ENCODE data around the gene CA5A.

GRCh38 chr16:87840271-87840978 lies 95.9 kb downstream of the CA5A start:
- TF ChIP-seq, protein P1, sequence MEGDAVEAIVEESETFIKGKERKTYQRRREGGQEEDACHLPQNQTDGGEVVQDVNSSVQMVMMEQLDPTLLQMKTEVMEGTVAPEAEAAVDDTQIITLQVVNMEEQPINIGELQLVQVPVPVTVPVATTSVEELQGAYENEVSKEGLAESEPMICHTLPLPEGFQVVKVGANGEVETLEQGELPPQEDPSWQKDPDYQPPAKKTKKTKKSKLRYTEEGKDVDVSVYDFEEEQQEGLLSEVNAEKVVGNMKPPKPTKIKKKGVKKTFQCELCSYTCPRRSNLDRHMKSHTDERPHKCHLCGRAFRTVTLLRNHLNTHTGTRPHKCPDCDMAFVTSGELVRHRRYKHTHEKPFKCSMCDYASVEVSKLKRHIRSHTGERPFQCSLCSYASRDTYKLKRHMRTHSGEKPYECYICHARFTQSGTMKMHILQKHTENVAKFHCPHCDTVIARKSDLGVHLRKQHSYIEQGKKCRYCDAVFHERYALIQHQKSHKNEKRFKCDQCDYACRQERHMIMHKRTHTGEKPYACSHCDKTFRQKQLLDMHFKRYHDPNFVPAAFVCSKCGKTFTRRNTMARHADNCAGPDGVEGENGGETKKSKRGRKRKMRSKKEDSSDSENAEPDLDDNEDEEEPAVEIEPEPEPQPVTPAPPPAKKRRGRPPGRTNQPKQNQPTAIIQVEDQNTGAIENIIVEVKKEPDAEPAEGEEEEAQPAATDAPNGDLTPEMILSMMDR (IDR thresholded peaks at IDR 0.05), result no peak
- no peak for TF ChIP-seq POLR2A (IDR thresholded peaks at IDR 0.05)

Measured in uterus (tissue), 2 donors.